Loucy (cell line): ENCODE measurements around the gene DPYSL3.

Experiments used
- EZH2phosphoT487 ChIP-seq: fragments of 200-600 bp; IDR thresholded peaks from 2 replicates; pipeline ENCODE4 v1.6.1; 2018; ENCODE audit warnings: antibody characterized with exemption, mild to moderate bottlenecking, moderate library complexity, borderline replicate concordance
- TF ChIP-seq, protein P1 (sequence below): fragments of 200-600 bp; sonication (generic); conservative IDR thresholded peaks from 2 replicates; pipeline ENCODE4 v1.5.1; 2014; ENCODE audit warnings: mild to moderate bottlenecking, antibody characterized with exemption, low read length

DNA sequence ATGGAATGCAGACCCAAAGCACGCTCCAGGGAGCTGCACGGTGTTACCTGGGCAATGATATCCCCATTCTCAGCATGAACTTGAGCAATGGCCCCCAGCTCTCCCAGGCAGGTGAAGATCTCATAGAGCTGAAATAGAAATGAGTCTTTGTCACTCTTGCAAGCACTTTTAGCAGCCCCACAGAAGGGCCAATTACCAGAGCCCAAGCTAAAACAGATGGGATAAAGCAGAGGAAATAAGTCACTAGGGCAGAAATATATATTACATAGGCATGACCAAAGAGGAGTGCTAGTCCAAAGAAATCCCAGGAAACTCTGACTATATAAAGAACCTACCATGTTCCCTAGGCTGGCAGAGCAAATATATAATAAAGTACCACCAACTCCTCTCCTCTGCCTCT is 97.3 kb downstream of the DPYSL3 start:
- TF ChIP-seq, protein P1, sequence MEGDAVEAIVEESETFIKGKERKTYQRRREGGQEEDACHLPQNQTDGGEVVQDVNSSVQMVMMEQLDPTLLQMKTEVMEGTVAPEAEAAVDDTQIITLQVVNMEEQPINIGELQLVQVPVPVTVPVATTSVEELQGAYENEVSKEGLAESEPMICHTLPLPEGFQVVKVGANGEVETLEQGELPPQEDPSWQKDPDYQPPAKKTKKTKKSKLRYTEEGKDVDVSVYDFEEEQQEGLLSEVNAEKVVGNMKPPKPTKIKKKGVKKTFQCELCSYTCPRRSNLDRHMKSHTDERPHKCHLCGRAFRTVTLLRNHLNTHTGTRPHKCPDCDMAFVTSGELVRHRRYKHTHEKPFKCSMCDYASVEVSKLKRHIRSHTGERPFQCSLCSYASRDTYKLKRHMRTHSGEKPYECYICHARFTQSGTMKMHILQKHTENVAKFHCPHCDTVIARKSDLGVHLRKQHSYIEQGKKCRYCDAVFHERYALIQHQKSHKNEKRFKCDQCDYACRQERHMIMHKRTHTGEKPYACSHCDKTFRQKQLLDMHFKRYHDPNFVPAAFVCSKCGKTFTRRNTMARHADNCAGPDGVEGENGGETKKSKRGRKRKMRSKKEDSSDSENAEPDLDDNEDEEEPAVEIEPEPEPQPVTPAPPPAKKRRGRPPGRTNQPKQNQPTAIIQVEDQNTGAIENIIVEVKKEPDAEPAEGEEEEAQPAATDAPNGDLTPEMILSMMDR: no peak
- no peak for TF ChIP-seq EZH2phosphoT487
